Heart right ventricle (tissue), 16 donors: ENCODE measurements around the gene TCEAL1. TPM values are rescaled to one million over a fixed set of nuclear protein-coding genes. Genes with fewer than 3 reads are reported as not detected.

ENCODE experiments used
- ATAC-seq, 8 donors: fragments of 200-7000 bp; cut with Tn5 transposase; one replicate each; pipeline ENCODE4 v1.9.1; 2020; ENCODE audit warnings: mild to moderate bottlenecking in 8 of 8, moderate library complexity in 8 of 8, moderate number of reproducible peaks in 1 of 8
- DNase-seq, 2 donors: peaks; one replicate each; pipeline ENCODE4 v3.0.0-alpha.2; 2020
- H3K27ac ChIP-seq, 10 donors: fragments of 200-600 bp; sonication (generic) in 2 of 10; one replicate each; pipeline versions ENCODE4 v1.5.0 to v1.8.0; 2020 to 2022; ENCODE audit warnings: mild to moderate bottlenecking in 3 of 10
- H3K27me3 ChIP-seq, 7 donors: fragments of 200-600 bp; one replicate each; pipeline ENCODE4 v1.8.0; 2021 to 2022; ENCODE audit warnings: mild to moderate bottlenecking in 2 of 7
- H3K36me3 ChIP-seq, 9 donors: fragments of 200-600 bp; sonication (generic) in 1 of 9; one replicate each; pipeline versions ENCODE4 v1.5.0 to v1.8.0; 2020 to 2022; ENCODE audit warnings: mild to moderate bottlenecking in 2 of 9
- H3K4me1 ChIP-seq, 9 donors: fragments of 200-600 bp; sonication (generic) in 1 of 9; one replicate each; pipeline versions ENCODE4 v1.5.0 to v1.8.0; 2020 to 2022; ENCODE audit warnings: mild to moderate bottlenecking in 4 of 9
- H3K4me3 ChIP-seq, 10 donors: fragments of 200-600 bp; sonication (generic) in 2 of 10; one replicate each; pipeline versions ENCODE4 v1.5.0 to v1.8.0; 2020 to 2022; ENCODE audit warnings: mild to moderate bottlenecking in 7 of 10, moderate library complexity in 2 of 10
- H3K9me3 ChIP-seq, 11 donors: fragments of 200-600 bp in 10 of 11; sonication (generic) in 2 of 11; one replicate each; pipeline versions ENCODE4 v1.5.0 to v1.8.0; 2013 to 2022; ENCODE audit warnings: mild to moderate bottlenecking in 2 of 11, control low read depth in 1 of 11, moderate library complexity in 1 of 11
- WGBS, 2 donors: extraction: QIAGEN DNeasy Blood & Tissue Kit; methylation state at CpG; one replicate each; pipeline ENCODE4 v1.1.7; 2013; ENCODE audit warnings: inconsistent platforms in 1 of 2; 5-methylcytosine and 5-hydroxymethylcytosine counted together
- intact Hi-C, 10 donors: fragments of 100-400 bp; cut with DNase I; formaldehyde crosslinking; loops; one replicate each; pipeline versions ENCODE4 v1.11.1 to v1.14.2; 2022
- polyA plus RNA-seq, 2 donors: library from polyadenylated mRNA; stranded (reverse); fragments of 200-250 nt; gene quantifications; one replicate each; pipeline ENCODE4 v1.2.3, GENCODE V29; 2013
- total RNA-seq, 10 donors: library from RNA; stranded (reverse); fragmentation: NEBNext Ultra II Directional in 3 of 10; extraction: Animal tissue kit (Norgen Biotek cat#: 25700) in 3 of 10; gene quantifications; one replicate each; pipeline versions ENCODE4 v1.2.1 to v1.2.4, GENCODE V29; 2021 to 2023
- TF ChIP-seq, protein P1 (sequence below), 9 donors: fragments of 200-600 bp; sonication (generic) in 2 of 9; IDR thresholded peaks; one replicate each; pipeline versions ENCODE4 v1.5.0 to v1.8.0; 2021 to 2022; ENCODE audit warnings: antibody characterized with exemption in 9 of 9, mild to moderate bottlenecking in 5 of 9, moderate library complexity in 1 of 9
- donor health status: Arrhythmogenic right ventricular cardiomyopathy.
- donor health status: ischemic (EF 13 %, LVEDD 7.1; RV severe dilation, severe dysfunction).
- donor health status: healthy with polysubstance abuse.
- donor health status: DM: no; HTN: yes; CAD: no.
- donor health status: DM: no; HTN: no; CAD: no.
- donor health status: ischemic (EF 25% LVEDD 6.9; RV normal size, moderate dysfunction).
- donor health status: ischemic (EF 25% LVEDD 5.7; RV mildly dilated, moderate dysfunction).
- donor health status: healthy.
- donor health status: DM: yes; HTN: yes; CAD: no.
- donor health status: Ischemic cardiomyopathy.
- donor health status: ischemic (EF 35%, LVEDD 5.7; RV mildly dilated, moderate dysfunction).
- donor health status: nonischemic (EF 11% LVEDD 7.7; RV severe dilation, severe dysfunction).
- donor health status: DM: yes; HTN: yes; CAD: no.
- donor health status: PGD.
- donor health status: ischemic (EF 29% LVEDD 5.4; RV normal size, mild dysfunction).
- donor health status: nonischemic (EF 23%, LVEDD 6.1; RV moderate dilation, normal function).

The TCEAL1 gene
- total and polyA plus RNA-seq, 12 donors, result 16.6 to 33.0 (median 21.6) TPM

DNA sequence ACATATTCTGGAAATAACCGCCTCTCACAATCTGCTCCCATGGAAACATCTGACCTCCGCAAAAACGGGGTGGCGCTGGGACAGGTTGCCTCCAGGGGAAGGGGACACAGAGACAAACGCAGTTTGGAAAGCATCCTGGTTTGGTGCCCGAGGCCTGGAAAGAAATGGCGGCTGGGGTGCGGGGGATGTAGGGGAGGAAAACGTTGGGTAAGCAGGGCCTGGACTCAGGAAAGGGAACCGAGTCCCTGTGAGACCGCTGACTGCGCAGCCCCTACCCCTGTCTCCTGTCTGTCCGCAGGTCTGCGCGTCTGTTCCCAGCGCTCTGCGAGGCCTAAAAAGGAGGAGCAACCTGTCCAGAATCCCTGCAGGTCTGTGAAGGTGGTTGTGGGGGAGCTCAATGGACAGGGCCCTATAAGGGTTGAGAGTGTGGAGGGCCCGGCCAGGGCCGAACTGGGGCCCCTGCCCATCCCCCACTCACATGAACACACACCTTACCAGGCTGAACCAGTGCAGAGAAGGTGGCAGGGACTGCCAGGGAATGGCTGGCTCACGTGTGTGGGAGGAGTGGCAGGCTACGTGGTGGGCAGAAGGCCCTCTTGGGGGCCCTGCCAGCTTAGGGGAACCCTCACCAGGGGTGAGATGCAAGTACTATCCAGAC lies 20.3 kb upstream of the TCEAL1 start:
- DNase-seq, result peak; percentile 9 to 13
- peak; percentile 24 to 73 (median 66) for ATAC-seq
- Histone ChIP-seq H3K4me1 (peaks cover 0 to 13% (median 0%) of the 10 kb centered on the region in 9 donors), H3K9me3 (no peaks in the 10 kb centered on the region), H3K36me3 (peaks cover 0 to 12% (median 0%) of the 10 kb centered on the region in 9 donors), H3K27ac (peak overlapping the region; percentile 61 to 92 (median 88)), H3K27me3 (peaks cover 0 to 34% (median 0%) of the 10 kb centered on the region in 7 donors), H3K4me3 (peak overlapping the region; percentile 38 to 72 (median 70))
- 8 to 14% methylated on average over 20 to 21 of the region's 21 CpGs for WGBS, 2 donors
- intact Hi-C loops, result no loop called here
- TF ChIP-seq, protein P1, sequence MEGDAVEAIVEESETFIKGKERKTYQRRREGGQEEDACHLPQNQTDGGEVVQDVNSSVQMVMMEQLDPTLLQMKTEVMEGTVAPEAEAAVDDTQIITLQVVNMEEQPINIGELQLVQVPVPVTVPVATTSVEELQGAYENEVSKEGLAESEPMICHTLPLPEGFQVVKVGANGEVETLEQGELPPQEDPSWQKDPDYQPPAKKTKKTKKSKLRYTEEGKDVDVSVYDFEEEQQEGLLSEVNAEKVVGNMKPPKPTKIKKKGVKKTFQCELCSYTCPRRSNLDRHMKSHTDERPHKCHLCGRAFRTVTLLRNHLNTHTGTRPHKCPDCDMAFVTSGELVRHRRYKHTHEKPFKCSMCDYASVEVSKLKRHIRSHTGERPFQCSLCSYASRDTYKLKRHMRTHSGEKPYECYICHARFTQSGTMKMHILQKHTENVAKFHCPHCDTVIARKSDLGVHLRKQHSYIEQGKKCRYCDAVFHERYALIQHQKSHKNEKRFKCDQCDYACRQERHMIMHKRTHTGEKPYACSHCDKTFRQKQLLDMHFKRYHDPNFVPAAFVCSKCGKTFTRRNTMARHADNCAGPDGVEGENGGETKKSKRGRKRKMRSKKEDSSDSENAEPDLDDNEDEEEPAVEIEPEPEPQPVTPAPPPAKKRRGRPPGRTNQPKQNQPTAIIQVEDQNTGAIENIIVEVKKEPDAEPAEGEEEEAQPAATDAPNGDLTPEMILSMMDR (IDR thresholded peaks at IDR 0.05), result no peak

DNA sequence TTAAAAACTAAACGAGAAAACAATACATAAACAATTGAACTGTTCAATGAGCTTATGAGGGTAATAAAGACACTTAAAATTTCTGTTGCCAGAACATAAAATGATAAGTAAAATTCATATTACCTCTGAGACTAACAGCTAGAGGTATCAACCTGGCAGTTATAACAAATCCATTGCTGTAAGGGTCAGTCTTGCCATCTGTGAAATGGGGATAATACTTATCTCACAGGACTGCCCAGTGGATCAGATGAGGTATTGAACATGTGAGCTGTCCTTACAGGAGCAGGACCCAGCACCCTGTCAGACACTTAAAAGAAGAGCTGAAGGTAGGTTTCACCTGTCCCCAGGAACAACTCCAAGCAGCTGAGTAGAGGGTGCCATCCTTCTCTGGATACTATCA lies 18.5 kb upstream of the TCEAL1 start:
- Histone ChIP-seq H3K27ac (no peak overlapping the region), H3K9me3 (no peaks in the 10 kb centered on the region), H3K4me3 (no peak overlapping the region), H3K27me3 (peaks cover 0 to 33% (median 0%) of the 10 kb centered on the region in 7 donors), H3K4me1 (peaks cover 0 to 13% (median 0%) of the 10 kb centered on the region in 9 donors), H3K36me3 (peaks cover 0 to 12% (median 0%) of the 10 kb centered on the region in 9 donors)
- intact Hi-C loops, result no loop called here
- ATAC-seq (no peak), DNase-seq (no peak)
- 85 to 89% methylated on average over 1 of the region's 1 CpG for WGBS, 2 donors
- TF ChIP-seq, protein P1 (IDR thresholded peaks at IDR 0.05), result no peak

DNA sequence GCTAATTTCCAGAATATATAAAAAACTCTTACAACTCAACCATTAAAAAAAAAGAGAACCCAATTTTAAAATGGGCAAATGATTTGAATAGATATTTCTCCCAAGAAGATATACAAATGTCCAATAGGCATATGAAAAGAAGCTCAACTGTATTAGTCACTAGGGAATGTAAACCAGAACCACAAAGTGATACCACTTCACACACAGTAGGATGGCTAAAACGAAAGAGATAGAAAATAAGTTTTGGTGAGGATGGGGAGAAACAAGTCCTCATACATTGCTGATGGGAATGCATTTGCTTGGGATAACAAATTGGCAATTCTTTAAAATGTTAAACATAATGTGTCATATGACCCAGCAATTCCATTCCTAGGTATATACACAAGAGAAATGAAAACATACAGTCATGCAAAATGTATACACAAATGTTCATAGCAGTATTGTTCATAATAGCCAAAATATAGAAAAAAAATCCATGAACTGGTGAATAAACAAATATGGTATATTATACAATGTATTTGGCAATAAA lies 15.3 kb upstream of the TCEAL1 start:
- Histone ChIP-seq H3K36me3 (peaks cover 0 to 12% (median 0%) of the 10 kb centered on the region in 9 donors), H3K27me3 (peaks cover 0 to 1% (median 0%) of the 10 kb centered on the region in 7 donors), H3K27ac (no peak overlapping the region), H3K4me1 (peaks cover 0 to 6% (median 0%) of the 10 kb centered on the region in 9 donors), H3K9me3 (no peaks in the 10 kb centered on the region), H3K4me3 (no peak overlapping the region)
- intact Hi-C loops, result no loop called here
- WGBS, 2 donors, result 89 to 95% methylated on average over 1 of the region's 1 CpG
- no peak for DNase-seq
- TF ChIP-seq, protein P1 (IDR thresholded peaks at IDR 0.05), result no peak
- no peak for ATAC-seq

DNA sequence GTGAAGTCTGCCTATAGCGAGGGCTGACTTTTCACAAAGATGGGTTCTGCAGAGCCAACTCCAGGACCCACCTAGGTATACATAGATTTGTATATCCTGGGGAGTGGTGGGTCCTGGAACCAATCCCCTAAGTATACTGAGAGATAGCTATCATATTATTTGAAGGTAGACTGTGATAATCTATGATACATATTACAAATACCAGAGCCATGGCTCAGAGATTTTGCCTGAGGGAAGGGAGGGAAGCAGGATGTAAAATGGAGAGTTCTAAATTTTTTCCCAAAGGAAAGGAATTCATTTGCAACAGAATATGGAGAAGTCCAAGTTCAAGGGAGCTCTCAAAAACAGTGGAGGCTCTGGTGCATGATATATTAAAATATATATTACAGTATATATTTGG lies 13.8 kb upstream of the TCEAL1 start:
- Histone ChIP-seq H3K27me3 (no peaks in the 10 kb centered on the region), H3K4me1 (no peaks in the 10 kb centered on the region), H3K36me3 (peaks cover 0 to 10% (median 0%) of the 10 kb centered on the region in 9 donors), H3K9me3 (no peaks in the 10 kb centered on the region), H3K27ac (no peak overlapping the region), H3K4me3 (no peak overlapping the region)
- intact Hi-C loops, result no loop called here
- 100% methylated on average over 1 of the region's 1 CpG for WGBS, 2 donors
- TF ChIP-seq, protein P1 (IDR thresholded peaks at IDR 0.05), result no peak
- no peak for ATAC-seq
- DNase-seq, result no peak
